Coronary artery (tissue), 2 donors: ENCODE data around the gene OCSTAMP.

Experiments
- DNase-seq: peaks from one replicate; pipeline ENCODE4 v3.0.0-alpha.2; 2017; ENCODE audit warnings: low spot score
- H3K27ac ChIP-seq, 2 donors: fragments of 200-600 bp; sonication (generic); one replicate each; pipeline ENCODE4 v1.5.1; 2016 to 2019
- H3K4me3 ChIP-seq: fragments of 200-600 bp; sonication (generic); 2 replicates; pipeline ENCODE4 v1.5.1; 2016; ENCODE audit warnings: mild to moderate bottlenecking, moderate library complexity
- CTCF ChIP-seq: fragments of 200-600 bp; sonication (generic); IDR thresholded peaks from one replicate; pipeline ENCODE4 v1.5.1; 2019; ENCODE audit warnings: antibody characterized with exemption

OCSTAMP gene

GRCh38 chr20:46543033-46543432 is 7.4 kb downstream of the OCSTAMP start:
- TF ChIP-seq CTCF = no peak
- no peak for DNase-seq
- Histone ChIP-seq H3K27ac (no peak overlapping the region), H3K4me3 (no peak overlapping the region)

- H3K27ac ChIP-seq = no peak overlapping the region
- TF ChIP-seq CTCF = no peak
- H3K4me3 ChIP-seq = no peak overlapping the region
- no peak for DNase-seq
Measured at GRCh38 chr20:46541229-46541935, 9.1 kb downstream of the OCSTAMP start.

GRCh38 chr20:46539113-46539512 is 11.3 kb downstream of the OCSTAMP start:
- no peak overlapping the region for H3K4me3 ChIP-seq
- TF ChIP-seq CTCF = no peak
- no peak for DNase-seq

GRCh38 chr20:46530640-46531039 is 19.8 kb downstream of the OCSTAMP start:
- no peak for TF ChIP-seq CTCF
- H3K27ac ChIP-seq = no peak overlapping the region
- no peak for DNase-seq
- H3K4me3 ChIP-seq = no peak overlapping the region

More at GRCh38 chr20:46539113-46539512, 11.3 kb downstream of the OCSTAMP start:
- no peak overlapping the region for H3K27ac ChIP-seq

GRCh38 chr20:46523696-46524328 is 26.6 kb downstream of the OCSTAMP start:
- Histone ChIP-seq H3K4me3 (no peak overlapping the region), H3K27ac (no peak overlapping the region)
- DNase-seq = no peak
- TF ChIP-seq CTCF = no peak

- TF ChIP-seq CTCF = no peak
- DNase-seq = no peak
- no peak overlapping the region for H3K4me3 ChIP-seq
- no peak overlapping the region for H3K27ac ChIP-seq
Measured at GRCh38 chr20:46523108-46523507, 27.3 kb downstream of the OCSTAMP start.
